Peyer's patch (tissue), 4 donors: Measurements from ENCODE around the gene SERPINE2. TPM values are rescaled to one million over a fixed set of nuclear protein-coding genes. Genes with fewer than 3 reads are reported as not detected.

Experiments used
- DNase-seq, 3 donors: peaks; one replicate each; pipeline ENCODE4 v3.0.0-alpha.2; 2017 to 2019
- H3K27ac ChIP-seq, 4 donors: fragments of 200-600 bp; sonication (generic); one replicate each; pipeline ENCODE4 v1.5.1; 2016 to 2019
- H3K27me3 ChIP-seq, 2 donors: fragments of 200-600 bp; sonication (generic); one replicate each; pipeline ENCODE4 v1.5.1; 2019
- H3K36me3 ChIP-seq, 3 donors: fragments of 200-600 bp; sonication (generic); one replicate each; pipeline ENCODE4 v1.5.1; 2016 to 2019
- H3K4me1 ChIP-seq, 4 donors: fragments of 200-600 bp; sonication (generic); one replicate each; pipeline ENCODE4 v1.5.1; 2016 to 2019
- H3K4me3 ChIP-seq, 4 donors: fragments of 200-600 bp; sonication (generic); 1 replicate in 3 of 4; 2 replicates in 1 of 4; pipeline ENCODE4 v1.5.1; 2016 to 2019; ENCODE audit warnings: mild to moderate bottlenecking in 1 of 4
- H3K9me3 ChIP-seq, 4 donors: fragments of 200-600 bp; sonication (generic); one replicate each; pipeline ENCODE4 v1.5.1; 2016 to 2019; ENCODE audit warnings: mild to moderate bottlenecking in 1 of 4
- POLR2A ChIP-seq, 2 donors: fragments of 450-650 bp; IDR thresholded peaks; one replicate each; pipeline ENCODE4 v1.5.1; 2017; ENCODE audit warnings: antibody characterized with exemption in 2 of 2, mild to moderate bottlenecking in 2 of 2, moderate library complexity in 2 of 2
- total RNA-seq, 4 donors: library from RNA; depleted of rRNA; stranded (reverse); fragments of >200 nt; gene quantifications; one replicate each; pipeline ENCODE4 v1.1.0, GENCODE V29; 2016
- TF ChIP-seq, protein P1 (sequence below), 6 experiments: fragments of 450-650 bp in 4 of 6; fragments of 200-600 bp in 2 of 6; sonication (generic) in 1 of 6; IDR thresholded peaks; one replicate each; pipeline ENCODE4 v1.5.1; 2017 to 2019; ENCODE audit warnings: antibody characterized with exemption in 6 of 6, mild to moderate bottlenecking in 3 of 6, moderate library complexity in 1 of 6

The SERPINE2 gene
- total RNA-seq, 4 donors from 2014 or later, result 2.8 to 19.8 (median 15.5) TPM

DNA sequence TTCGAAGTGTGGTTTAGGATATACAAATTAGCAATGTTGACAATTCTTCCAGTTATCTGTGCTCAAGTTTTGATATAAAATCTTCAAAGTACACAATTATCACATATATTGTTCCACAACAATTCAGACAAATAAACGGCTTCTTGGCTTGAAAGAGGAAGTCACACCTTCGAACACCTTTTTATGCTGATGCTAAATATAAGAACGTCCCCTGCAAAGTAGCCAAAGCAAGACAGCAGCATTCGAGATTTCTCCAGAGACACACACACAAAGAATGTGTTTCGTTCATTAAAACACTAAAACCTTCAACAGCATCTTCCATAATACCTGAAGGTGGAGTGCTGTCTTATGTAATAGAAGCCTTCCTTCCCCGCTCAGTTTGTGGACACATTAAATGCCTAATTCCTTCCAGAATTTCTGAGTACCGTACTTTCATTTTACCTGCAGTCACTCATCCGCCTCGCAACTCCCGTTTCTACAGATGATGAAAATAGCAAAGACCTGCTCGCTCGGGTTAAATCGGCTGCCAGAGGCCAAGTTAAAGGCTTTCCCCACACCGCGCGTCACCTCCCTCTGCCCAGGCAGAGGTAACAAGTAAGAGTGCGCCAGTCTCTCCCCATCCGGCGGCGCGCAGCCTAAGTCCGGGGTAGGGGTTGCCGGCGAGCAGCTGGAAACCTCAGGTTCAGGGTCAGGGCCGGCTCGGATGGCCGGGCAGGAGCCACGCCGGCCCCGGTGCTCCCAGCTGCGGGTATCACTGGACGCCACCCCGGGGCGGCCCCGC lies 847 bp downstream of the SERPINE2 start:
- peak in 1 of 3 donors; percentile 58 for DNase-seq
- TF ChIP-seq POLR2A (IDR thresholded peaks at IDR 0.05), result no peak
- TF ChIP-seq, protein P1, sequence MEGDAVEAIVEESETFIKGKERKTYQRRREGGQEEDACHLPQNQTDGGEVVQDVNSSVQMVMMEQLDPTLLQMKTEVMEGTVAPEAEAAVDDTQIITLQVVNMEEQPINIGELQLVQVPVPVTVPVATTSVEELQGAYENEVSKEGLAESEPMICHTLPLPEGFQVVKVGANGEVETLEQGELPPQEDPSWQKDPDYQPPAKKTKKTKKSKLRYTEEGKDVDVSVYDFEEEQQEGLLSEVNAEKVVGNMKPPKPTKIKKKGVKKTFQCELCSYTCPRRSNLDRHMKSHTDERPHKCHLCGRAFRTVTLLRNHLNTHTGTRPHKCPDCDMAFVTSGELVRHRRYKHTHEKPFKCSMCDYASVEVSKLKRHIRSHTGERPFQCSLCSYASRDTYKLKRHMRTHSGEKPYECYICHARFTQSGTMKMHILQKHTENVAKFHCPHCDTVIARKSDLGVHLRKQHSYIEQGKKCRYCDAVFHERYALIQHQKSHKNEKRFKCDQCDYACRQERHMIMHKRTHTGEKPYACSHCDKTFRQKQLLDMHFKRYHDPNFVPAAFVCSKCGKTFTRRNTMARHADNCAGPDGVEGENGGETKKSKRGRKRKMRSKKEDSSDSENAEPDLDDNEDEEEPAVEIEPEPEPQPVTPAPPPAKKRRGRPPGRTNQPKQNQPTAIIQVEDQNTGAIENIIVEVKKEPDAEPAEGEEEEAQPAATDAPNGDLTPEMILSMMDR (IDR thresholded peaks at IDR 0.05), result no peak
- no peaks in the 10 kb centered on the region for H3K36me3 ChIP-seq
- no peaks in the 10 kb centered on the region for H3K27me3 ChIP-seq
- peak overlapping the region; percentile 41 to 91 (median 78) for H3K4me3 ChIP-seq
- peak overlapping the region in 3 of 4 donors; percentile 55 to 64 (median 57) for H3K27ac ChIP-seq
- H3K4me1 ChIP-seq, result peaks cover 0 to 19% (median 0%) of the 10 kb centered on the region in 4 donors
- H3K9me3 ChIP-seq, result no peaks in the 10 kb centered on the region

DNA sequence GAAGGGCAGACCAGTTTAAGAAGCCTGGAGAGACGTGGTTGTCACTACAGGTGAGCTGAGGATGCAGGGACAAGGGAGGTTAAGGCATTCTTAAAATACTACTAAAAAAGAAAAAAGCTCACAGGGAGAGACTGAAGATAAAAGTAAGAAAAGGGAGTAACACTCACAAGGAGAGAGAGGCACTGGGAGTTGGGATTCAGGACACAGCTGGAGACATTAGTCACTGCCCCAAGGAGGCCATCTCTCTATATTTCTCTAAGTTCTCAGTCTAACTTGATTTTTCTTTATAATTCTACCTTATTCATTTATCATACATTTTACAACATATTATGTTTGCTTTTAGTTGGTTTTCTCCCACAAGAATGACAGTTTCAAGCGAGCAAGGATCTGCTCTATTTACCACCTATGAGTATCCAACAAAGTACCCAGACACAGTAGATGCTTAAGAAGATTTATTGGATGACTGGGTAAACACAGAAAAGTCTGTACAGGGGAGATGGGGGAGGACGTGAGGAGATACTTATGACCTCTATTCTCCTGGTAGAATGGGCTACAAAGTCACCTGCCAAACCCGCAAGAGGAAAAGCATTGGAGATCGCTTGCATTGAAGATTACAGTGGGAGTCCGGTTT lies 2.2 kb downstream of the SERPINE2 start:
- H3K27ac ChIP-seq, result no peak overlapping the region
- no peaks in the 10 kb centered on the region for H3K27me3 ChIP-seq
- DNase-seq, result no peak
- no peak overlapping the region for H3K4me3 ChIP-seq
- H3K4me1 ChIP-seq, result peaks cover 0 to 19% (median 0%) of the 10 kb centered on the region in 4 donors
- H3K9me3 ChIP-seq, result no peaks in the 10 kb centered on the region
- H3K36me3 ChIP-seq, result no peaks in the 10 kb centered on the region
- TF ChIP-seq, protein P1 (IDR thresholded peaks at IDR 0.05), result no peak
- no peak for TF ChIP-seq POLR2A (IDR thresholded peaks at IDR 0.05)

DNA sequence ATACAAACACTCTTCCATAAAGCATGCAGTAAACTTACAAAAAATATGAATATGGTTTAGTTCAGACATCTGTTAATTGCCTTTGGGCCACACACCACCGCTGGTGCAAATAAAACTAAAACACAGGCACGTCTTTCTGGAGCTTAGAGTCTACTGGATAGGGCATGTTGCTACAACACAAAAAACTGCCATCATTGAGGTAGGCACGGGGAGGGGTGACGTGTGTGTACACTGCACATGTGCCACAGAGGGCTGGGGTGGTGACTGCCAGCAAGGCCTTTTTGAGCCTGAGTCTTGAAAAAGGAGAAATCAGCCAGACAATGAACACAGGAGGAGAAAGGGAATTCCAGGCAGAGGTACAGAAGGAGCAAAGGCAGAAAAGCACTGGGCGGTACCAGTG lies 5.1 kb downstream of the SERPINE2 start:
- no peaks in the 10 kb centered on the region for H3K27me3 ChIP-seq
- peaks cover 0 to 11% (median 0%) of the 10 kb centered on the region in 4 donors for H3K4me1 ChIP-seq
- H3K9me3 ChIP-seq, result no peaks in the 10 kb centered on the region
- DNase-seq, result no peak
- no peak overlapping the region for H3K27ac ChIP-seq
- no peak overlapping the region for H3K4me3 ChIP-seq
- no peaks in the 10 kb centered on the region for H3K36me3 ChIP-seq
- no peak for TF ChIP-seq POLR2A (IDR thresholded peaks at IDR 0.05)
- TF ChIP-seq, protein P1 (IDR thresholded peaks at IDR 0.05), result no peak

DNA sequence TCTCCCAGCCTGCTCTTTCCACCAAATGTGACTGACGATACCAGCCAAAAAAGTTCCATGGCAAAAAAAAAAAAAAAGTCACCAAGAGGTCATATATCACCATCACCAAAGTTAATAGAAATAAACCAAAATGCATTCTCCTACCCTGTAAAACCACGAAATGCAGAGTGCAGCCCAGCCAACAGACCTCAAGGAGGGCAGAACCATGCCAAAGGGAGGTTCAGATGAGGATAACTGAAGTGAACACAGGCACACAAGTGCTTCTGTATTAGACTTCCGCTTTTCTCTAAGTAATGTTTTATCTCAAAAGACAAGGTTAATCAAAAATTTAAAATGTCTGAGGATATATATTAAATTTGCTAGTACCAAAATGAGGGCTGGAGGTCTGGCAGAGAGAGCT lies 5.5 kb downstream of the SERPINE2 start:
- no peak for TF ChIP-seq POLR2A (IDR thresholded peaks at IDR 0.05)
- TF ChIP-seq, protein P1 (IDR thresholded peaks at IDR 0.05), result no peak
- Histone ChIP-seq H3K27ac (no peak overlapping the region), H3K4me3 (no peak overlapping the region), H3K4me1 (peaks cover 0 to 10% (median 0%) of the 10 kb centered on the region in 4 donors), H3K9me3 (no peaks in the 10 kb centered on the region), H3K36me3 (no peaks in the 10 kb centered on the region), H3K27me3 (no peaks in the 10 kb centered on the region)
- DNase-seq, result no peak

DNA sequence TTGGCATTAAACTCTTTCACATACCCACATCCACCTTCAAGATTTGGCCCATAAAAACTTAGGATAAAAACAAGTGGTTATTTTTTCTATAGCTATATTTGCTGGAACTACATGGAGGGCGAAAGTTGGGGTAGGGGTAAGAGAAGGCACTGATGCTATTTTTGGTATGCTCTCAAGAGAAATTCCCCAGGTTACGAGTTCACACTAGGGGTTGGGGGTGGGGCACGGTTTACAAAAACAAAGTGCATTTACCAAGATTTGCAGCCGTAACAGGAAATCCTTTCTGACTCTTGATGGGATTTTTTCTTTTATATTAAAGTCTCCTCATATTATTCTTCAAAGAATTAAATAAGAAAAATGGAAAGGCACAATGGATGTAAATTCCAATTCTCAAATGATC lies 6.8 kb downstream of the SERPINE2 start:
- TF ChIP-seq POLR2A (IDR thresholded peaks at IDR 0.05), result no peak
- no peak for DNase-seq
- no peaks in the 10 kb centered on the region for H3K4me1 ChIP-seq

GRCh38 chr2:224031358-224031970 lies 7.6 kb downstream of the SERPINE2 start:
- no peak overlapping the region for H3K27ac ChIP-seq
- no peak for DNase-seq
- no peaks in the 10 kb centered on the region for H3K36me3 ChIP-seq
- no peaks in the 10 kb centered on the region for H3K27me3 ChIP-seq
- no peak for TF ChIP-seq POLR2A (IDR thresholded peaks at IDR 0.05)
- TF ChIP-seq, protein P1 (IDR thresholded peaks at IDR 0.05), result no peak
- no peaks in the 10 kb centered on the region for H3K4me1 ChIP-seq
- H3K4me3 ChIP-seq, result no peak overlapping the region
- no peaks in the 10 kb centered on the region for H3K9me3 ChIP-seq

More for the DNA sequence above, 6.8 kb downstream of the SERPINE2 start:
- H3K27ac ChIP-seq, result no peak overlapping the region
- H3K27me3 ChIP-seq, result no peaks in the 10 kb centered on the region
- H3K4me3 ChIP-seq, result no peak overlapping the region
- H3K36me3 ChIP-seq, result no peaks in the 10 kb centered on the region
- no peaks in the 10 kb centered on the region for H3K9me3 ChIP-seq
